ENCODE data around the gene SUSD2. TPM values are rescaled to one million over a fixed set of nuclear protein-coding genes. Genes with fewer than 3 reads are reported as not detected.

SUSD2 gene
- total and polyA plus RNA-seq, 12 donors, result 0.28 to 62.7 (median 19.2) TPM

GRCh38 chr22:24183321-24184031, 2.2 kb downstream of the SUSD2 start:
- no peak for DNase-seq
- no peak for TF ChIP-seq POLR2A (IDR thresholded peaks at IDR 0.05)
- no peak for TF ChIP-seq CTCF (IDR thresholded peaks at IDR 0.05)
- WGBS, 4 donors, result 86 to 91% (median 88%) methylated on average over 13 to 24 of the region's 24 CpGs
- intact Hi-C loops (cut with DNase I), result no loop called here
- H3K27ac ChIP-seq, result no peak overlapping the region
- H3K4me1 ChIP-seq (replicated peaks in 1 of 2), result no peaks in the 10 kb centered on the region
- H3K9me3 ChIP-seq (replicated peaks in 1 of 3), result no peaks in the 10 kb centered on the region
- no peak overlapping the region for H3K4me3 ChIP-seq
- H3K36me3 ChIP-seq (replicated peaks in 1 of 2), result no peaks in the 10 kb centered on the region
- no peaks in the 10 kb centered on the region for H3K27me3 ChIP-seq

- Histone ChIP-seq H3K9me3 (replicated peaks in 1 of 3) (no peaks in the 10 kb centered on the region), H3K36me3 (replicated peaks in 1 of 2) (no peaks in the 10 kb centered on the region), H3K4me1 (replicated peaks in 1 of 2) (no peaks in the 10 kb centered on the region), H3K4me3 (no peak overlapping the region), H3K27me3 (no peaks in the 10 kb centered on the region), H3K27ac (no peak overlapping the region)
- no peak for DNase-seq
- TF ChIP-seq POLR2A (IDR thresholded peaks at IDR 0.05), result no peak
- TF ChIP-seq CTCF (IDR thresholded peaks at IDR 0.05), result no peak
- intact Hi-C loops (cut with DNase I), result no loop called here
- WGBS, 4 donors, result 87 to 91% (median 88%) methylated on average over 16 of the region's 16 CpGs
Measured at GRCh38 chr22:24184057-24184798, 2.9 kb downstream of the SUSD2 start.

GRCh38 chr22:24185001-24185500, 3.8 kb downstream of the SUSD2 start:
- DNase-seq, result no peak
- intact Hi-C loops (cut with DNase I), result no loop called here
- Histone ChIP-seq H3K27me3 (no peaks in the 10 kb centered on the region), H3K27ac (no peak overlapping the region), H3K36me3 (replicated peaks in 1 of 2) (no peaks in the 10 kb centered on the region), H3K4me1 (replicated peaks in 1 of 2) (peaks cover 0 to 6% of the 10 kb centered on the region in 2 donors), H3K4me3 (no peak overlapping the region), H3K9me3 (replicated peaks in 1 of 3) (no peaks in the 10 kb centered on the region)
- 81 to 92% (median 84%) methylated on average over 8 to 16 of the region's 16 CpGs for WGBS, 4 donors
- TF ChIP-seq CTCF (IDR thresholded peaks at IDR 0.05), result no peak
- TF ChIP-seq POLR2A (IDR thresholded peaks at IDR 0.05), result no peak

GRCh38 chr22:24185501-24186351, 4.4 kb downstream of the SUSD2 start:
- intact Hi-C loops (cut with DNase I), result no loop called here
- WGBS, 4 donors, result 87 to 93% (median 91%) methylated on average over 19 to 51 of the region's 51 CpGs

More at GRCh38 chr22:24185501-24186351, 4.4 kb downstream of the SUSD2 start:
- H3K4me1 ChIP-seq (replicated peaks in 1 of 2), result peaks cover 0 to 6% of the 10 kb centered on the region in 2 donors
- H3K4me3 ChIP-seq, result no peak overlapping the region
- TF ChIP-seq POLR2A (IDR thresholded peaks at IDR 0.05) (no peak), CTCF (IDR thresholded peaks at IDR 0.05) (no peak)
- H3K27ac ChIP-seq, result no peak overlapping the region
- H3K36me3 ChIP-seq (replicated peaks in 1 of 2), result no peaks in the 10 kb centered on the region
- no peak for DNase-seq
- no peaks in the 10 kb centered on the region for H3K9me3 ChIP-seq (replicated peaks in 1 of 3)
- no peaks in the 10 kb centered on the region for H3K27me3 ChIP-seq
